Stimulated activated CD8-positive, alpha-beta memory T cell treated with anti-CD3 and anti-CD28 coated beads, Interleukin-12 subunit alpha, Interleukin-12 subunit beta, amount 100 ng/mL, for 1 hour (primary cell): Measurements from ENCODE around the gene PPP2R2C.

Source experiments
- DNase-seq: peaks from one replicate; pipeline ENCODE4 v3.0.0-alpha.2; 2020; ENCODE audit warnings: low read depth

Gene PPP2R2C

DNA sequence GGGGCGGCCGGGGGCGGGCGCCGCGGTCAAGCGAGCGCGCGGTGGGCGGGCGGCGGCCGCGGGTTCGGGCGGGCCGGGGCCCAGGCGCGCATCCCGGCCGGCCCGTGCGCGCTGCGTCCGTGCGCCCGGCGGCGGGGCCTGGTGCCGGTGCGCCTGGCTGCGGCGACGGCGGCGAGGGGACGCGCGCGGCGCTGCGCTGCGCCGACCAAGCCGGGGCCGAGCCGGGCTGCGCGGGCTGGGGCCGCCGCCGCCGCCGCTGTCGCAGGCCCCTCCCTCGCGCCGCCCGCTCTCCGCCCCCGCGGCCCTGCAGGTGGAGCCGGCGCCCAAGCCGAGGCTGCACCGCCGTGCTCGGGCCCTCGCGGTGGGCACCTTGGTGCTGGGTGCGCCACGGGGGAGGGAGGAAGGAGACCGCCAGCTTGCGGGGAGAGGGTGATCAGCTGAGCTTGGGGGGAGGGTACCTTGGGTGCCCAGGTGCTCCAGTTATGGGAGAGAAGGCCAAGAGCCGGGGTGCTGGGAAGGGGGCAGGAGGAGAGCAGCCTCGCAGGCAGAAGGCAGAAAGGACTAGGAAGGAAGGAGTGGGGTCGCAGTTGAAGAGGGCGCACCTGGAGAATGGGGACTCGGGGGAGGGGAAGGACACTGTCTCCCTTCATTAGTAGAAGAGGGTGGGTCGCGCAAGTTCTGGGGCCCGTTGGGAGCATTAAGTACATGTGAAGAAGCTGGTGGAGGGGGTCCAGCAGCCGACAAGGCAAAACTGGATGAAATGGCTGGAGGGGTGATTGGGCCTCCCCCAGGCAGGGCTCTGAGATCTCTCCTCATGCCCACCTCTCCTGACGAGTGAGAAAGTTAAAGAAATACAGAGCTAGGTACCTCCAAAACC lies at the start of gene PPP2R2C:
PPP2R2C (minus strand) TSS at position 228 of the 877 bp plus-strand sequence. CDS start 385 bp downstream, outside the sequence.
- DNase-seq, result no peak

DNA sequence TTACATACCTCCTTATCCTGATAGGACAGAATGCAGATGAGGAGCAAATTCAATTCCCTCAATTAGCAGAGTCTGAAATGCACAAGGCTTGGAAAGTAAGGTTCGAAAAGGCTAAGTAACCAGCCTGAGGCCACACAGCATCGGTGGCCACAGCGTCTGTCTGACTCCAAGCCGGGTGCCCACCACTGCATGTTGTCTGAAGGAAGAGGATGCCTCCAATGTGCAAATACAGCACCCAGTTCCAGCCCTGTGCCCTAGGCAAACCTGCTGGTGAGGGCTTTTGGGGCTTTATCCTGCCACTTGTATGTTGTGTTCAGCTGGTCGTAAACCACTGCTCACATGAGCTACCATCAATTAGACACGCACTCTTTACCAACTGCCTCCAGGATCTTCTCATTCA lies 48.6 kb upstream of the PPP2R2C start:
- DNase-seq, result no peak

DNA sequence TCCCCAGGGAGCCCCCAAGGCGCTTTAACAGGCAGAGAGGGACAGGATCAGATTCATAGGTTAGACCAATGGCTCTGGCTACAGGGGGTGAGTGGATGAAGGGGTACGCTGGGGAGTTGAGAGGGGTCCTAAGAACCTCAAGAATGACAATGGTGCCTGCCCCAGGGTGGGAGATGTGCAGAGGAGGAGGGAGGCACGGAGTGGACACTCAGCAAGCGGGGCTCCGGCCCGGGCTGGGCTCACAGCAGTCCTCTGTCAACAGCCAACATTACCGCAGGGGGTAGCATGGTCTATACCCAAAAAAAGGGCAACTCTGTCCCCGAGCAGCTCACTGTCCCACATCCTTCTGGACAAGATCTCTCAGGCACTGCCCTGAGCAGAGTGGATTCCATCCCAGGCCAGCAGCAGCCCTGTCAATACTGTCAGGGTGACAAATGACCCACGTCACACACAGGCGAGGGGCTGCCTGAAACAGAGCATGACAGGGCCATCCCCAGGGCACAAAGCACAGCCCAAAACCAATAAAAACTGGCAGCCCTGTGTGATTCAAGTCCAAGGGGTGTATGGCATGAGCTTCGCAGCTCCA lies 47.7 kb upstream of the PPP2R2C start:
- no peak for DNase-seq

DNA sequence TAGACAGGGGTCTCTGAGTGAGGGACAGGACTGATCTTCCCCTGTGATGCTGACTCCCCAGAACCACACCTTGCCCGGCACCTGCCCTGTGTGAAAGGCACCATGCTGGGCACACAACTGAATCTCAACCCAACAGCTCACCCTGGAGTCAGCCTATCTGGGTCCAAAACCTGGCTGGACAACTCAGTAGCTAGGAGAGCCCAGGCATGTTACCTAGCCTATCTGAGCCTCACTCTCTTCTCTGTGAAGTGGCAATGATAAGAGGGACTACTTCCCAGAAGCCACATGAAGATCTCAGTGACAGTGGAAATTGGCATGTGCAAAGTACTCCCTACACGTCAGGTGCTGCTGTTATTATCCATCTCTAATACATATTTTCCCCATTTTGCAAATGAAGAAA lies 44.8 kb upstream of the PPP2R2C start:
- DNase-seq, result no peak

DNA sequence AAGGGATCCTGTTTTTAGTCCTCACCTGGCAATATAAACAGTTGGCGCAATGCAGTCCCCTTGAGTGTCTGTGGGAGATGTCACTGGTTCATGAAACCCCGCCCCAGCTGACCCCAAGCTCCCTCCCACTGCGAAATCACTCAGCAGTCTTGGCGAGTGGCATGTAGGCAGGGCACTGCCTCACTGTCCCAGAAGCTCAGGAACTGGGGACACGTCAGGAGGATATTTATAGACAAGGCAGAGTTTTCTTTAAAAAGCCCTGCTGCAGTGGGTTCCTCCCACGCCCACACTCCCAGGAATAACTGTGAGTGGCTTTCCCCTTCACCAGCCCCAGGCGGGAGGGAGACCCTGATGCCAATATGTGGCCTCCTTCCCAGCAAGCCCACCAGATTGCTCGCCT lies 44.3 kb upstream of the PPP2R2C start:
- DNase-seq, result no peak

DNA sequence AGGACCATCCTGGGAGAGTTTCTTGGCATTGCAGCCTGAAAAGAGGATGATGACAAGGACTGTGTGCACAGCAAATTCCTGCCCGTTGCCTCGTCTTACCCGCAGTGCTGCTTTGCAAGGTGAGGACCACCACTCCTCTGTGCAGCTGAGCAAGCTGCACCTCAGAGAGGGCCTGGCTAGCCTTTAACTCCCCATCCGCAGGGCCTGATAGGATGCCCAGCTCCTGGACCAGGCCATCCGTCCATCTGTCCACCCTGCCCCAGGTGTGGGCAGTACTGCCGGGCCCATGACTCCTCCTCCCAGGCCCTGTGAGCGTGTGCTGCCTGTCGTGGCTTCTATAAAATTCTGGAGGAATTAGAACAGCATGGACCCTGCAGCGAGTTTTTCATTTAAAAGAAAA lies 43.9 kb upstream of the PPP2R2C start:
- DNase-seq, result no peak

DNA sequence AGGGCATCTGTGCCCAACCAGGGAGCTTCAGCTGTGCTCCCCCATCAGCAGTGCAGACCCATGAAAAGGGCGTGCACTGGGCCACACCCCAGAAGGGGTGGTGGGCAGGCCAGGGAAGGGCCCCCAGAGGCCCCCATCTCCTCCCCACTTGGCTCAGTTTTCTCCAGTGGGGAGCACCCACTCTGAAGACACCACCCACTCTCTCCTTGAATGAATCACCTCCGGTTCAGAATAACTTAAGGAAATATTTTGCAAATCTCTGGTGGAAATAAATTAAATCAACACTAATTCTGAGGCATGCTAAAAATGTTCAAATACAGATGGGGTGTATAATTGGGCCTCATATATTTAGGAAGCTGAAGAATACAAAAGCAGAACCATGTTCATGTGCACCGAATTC lies 41.3 kb upstream of the PPP2R2C start:
- no peak for DNase-seq

DNA sequence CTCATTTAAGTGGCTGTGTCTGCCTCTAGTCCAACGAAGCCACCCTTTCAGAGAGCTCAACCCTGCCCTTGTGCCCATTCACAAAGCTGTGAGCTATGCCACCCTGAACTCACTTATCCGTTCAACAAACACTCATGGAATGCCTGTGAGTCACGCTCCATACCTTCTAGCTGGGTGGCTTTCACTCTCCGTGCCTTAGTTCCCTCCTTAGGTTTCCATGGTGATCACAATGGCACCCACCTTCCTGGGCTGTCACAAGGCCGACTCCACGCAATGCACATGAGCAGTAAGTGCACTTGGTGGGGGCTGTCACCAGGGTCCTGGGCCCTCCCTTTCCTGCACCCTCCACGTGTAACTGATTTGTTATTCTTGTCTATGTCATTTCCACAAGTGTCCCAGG lies 37.2 kb upstream of the PPP2R2C start:
- no peak for DNase-seq

DNA sequence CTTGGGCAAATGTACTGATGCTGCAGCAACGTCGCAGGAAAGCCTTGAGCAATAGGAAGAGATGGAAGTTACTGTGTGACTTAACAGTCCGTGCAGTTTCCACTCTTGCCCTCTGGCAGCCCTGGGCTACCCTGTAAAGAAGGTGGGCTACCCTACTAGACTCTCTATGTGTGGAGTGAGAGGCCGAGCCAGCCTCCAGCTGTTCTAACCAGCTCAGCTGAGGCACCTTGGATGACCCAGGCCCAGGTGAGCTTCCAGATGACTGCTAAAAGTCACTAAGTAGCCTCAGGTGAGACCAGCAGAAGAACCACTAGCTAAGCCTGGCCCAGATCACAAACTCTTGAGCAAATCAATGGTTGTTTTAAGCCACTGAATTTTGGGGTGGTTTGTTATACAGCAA lies 34.9 kb upstream of the PPP2R2C start:
- no peak for DNase-seq

DNA sequence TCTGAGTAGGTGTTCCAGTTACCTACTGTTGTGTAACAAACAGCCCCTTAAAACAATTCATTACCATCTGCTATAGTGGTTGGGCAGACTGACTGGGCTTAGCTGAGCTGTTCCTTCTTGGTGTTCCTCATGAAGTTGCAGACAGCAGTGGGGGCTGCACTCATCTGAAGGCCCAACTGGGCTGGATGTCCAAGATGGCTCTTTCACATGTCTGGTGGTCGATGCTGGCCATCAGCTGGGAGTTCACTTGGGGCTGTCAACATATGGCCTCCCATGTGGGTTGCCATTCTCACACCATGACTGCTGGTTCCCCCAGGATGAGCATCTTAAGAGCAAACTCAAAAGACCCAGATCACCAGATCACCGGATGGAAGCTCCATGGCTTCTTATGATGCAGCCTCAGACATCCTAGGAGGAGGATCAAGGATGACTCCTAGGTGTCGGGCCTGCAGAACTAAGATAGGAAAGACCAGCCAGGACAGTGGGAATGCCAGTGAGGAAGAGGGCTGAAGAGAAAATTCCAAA lies 34.3 kb upstream of the PPP2R2C start:
- DNase-seq, result no peak

DNA sequence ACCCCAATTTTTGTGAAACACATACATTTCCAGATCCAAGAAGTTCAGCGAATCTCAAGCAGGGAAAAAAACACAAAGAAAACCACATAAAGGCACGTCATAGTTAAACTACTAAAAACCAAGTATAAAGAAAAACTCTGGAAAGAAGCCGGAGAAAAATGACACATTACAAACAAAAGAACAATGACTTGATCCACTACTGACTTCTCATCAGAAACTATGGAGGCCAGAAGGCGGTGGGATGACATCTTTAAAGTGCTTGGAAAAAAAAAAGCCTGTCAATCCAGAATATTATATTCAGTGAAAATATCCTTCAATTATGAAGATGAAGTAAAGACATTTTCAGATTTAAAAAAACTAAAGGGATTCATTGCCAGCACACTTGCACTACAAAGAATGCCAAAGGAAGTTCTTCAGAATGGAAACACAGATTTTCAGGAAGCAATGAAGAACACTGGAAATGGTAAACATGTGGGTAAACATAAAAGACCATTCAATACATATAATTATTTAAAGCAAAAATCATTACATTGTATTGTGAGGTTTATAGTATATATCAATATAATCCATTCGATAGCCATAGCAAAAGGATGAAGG lies 32.6 kb upstream of the PPP2R2C start:
- DNase-seq, result no peak

DNA sequence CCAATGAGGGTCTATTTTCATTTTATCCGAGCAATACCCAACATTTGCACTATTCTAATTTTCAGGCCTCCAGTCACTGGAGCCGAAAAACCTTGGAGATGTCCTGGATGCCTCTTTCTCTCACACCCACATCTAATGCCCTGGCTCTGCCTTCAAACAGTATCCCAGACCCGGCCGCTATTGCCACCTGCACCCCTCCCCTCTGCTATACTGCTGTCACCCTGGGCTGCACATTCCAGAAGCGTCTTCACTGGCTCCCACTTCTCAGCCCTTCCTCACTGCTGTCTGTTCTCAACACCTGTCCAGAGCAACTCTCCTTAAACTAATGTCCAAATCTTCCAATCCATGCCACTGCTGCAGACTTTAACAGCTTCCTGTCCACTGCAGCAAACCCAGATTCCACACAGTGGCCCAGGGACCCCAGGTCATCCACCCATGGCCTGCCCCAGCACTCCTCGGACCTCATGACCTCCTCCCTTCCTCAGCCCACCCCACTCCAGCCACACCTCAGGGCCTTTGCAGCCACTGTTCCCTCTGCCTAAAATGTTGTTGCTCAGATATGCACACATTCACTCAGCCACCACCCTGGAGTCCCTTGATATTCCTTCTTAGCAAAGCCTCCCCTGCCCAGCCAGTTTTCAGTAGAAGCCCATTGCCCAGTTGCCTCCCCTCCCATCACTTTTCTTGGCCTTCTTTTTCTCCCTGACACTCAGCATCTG lies 30.5 kb upstream of the PPP2R2C start:
- DNase-seq, result no peak

DNA sequence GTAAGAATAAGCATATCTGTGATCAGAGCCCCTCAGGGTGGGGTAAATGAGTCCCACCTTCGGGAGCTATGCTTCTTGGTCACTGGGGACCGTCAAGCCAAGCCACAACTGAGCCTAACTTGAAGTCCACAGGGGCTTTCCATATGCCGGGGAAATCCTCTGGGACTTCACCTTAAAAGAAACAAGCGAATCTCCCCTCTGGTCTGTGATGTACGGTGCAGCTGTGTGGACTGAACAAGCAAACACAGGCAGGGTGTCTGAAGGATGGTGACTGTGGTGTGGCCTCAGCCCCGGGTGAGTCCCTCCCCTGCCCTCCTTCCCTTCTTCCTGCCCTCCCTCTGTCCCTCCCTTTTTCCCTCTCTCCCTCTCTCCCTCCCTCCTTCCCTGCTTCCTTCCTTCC lies 29.7 kb upstream of the PPP2R2C start:
- no peak for DNase-seq

DNA sequence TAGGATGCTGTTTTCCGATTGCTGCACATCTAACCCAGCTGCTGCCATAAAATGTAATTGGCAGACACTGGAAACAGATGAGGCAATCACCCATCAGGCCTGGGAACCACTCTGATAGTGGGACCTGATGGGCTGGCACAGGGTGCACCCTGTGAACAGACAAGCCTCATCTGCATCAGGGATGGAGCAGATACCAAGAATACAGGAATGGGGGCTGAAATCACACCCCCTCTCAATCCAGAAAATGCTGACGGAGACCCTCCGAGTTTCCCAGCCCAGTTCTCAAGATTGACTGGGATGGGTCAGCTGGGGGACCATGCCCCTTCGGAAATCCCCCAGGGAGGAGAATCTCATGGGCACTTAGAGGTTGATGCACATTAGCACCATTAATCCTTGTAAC lies 28.8 kb upstream of the PPP2R2C start:
- no peak for DNase-seq

DNA sequence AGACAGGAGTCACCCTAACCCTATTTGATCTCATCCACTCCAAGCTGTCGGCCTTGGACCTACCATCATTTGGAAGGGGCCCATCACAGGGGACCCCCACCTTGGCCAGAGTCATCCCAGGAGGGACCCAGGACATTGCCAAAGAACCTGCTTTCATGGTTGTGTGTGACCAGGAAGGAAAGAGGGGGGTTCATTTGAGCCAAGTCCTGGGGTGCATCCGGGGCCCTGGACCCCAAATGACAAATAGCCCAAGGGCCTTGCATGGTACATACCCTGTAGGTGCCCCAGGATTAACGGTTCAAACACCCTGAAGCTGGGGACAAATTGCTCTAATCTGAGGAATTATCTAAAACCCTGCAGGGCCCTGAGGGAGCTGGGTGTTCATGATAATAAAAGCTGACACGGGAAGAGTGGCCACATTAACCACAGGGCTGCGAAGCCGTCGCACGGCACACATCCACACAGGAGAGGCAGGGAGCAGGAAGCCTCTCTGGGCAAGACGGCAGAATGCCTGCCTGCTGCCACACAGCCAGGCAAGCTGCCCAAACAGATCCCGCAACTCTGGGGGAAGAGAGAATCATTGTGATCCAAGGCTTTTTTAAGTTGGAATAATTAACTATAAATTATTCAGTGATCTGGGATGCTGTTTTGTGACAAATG lies 28.2 kb upstream of the PPP2R2C start:
- no peak for DNase-seq

DNA sequence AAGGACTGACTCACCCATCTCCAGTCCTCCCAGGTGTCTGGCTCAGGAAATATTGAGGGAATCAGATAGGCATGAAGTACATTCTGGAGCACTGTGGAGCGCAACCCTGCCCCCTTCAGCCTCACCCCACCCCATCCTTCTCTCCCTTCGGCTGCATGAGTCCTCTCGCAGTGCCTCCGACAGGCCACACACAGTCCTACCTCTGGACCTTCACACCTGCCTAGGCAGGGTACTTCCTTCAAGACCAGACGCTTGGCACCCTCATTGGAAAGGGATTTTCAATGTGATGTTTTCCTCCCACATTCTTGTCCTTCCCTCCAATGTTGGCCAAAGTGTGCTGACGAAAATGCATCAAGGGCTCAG lies 26.8 kb upstream of the PPP2R2C start:
- no peak for DNase-seq

DNA sequence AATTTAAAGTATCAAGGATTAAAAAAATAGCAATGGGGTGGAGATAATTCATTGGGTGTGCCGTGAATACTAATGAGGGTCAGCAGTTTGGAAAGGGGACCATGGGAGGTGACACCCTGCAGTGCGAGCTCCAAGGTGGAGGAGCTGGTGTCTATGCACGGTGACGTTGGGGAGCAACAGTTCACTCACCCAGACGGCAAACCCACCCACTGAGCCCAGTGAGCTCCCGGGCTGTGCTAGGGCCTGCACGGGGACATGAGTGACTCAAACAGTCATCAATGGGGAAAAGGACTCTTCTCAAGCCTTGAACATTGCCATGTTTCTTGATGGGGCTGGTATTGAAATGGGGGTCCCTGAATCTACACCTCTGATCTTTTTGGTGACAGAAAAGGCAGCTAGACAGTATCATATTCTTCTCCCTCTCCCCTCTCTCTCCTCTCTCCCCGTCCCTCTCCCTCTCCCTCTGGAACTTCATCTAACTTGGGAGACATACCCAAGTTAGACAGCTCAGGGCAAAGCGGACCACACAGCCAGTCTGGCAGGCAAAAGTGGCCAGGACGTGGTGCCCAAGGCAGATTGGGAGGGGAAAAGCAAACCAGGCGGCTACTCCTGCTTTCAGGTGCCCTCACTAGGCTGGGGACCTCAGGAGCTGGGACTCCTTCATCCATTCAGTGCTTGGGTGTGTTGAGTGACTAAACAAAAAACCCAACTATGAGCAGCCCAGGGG lies 26.3 kb upstream of the PPP2R2C start:
- no peak for DNase-seq

DNA sequence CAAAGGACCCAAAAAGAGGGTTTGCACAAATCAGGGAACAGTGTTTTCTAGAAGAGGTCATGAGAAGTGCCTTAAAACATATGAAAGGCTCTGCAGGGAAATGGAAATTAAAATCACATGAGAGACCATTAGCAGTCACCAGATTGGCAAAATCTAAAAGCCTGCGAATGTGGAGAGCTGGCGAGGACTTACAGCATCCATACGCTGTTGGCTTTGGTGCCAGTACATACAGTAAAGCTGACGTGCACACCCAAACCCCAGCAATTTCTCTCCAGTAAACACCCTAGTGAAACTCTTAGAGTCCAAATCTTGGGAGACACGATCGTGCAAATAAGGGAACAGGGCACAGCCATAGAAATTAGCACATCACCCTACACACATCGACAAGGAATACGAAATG lies 25.4 kb upstream of the PPP2R2C start:
- DNase-seq, result no peak

DNA sequence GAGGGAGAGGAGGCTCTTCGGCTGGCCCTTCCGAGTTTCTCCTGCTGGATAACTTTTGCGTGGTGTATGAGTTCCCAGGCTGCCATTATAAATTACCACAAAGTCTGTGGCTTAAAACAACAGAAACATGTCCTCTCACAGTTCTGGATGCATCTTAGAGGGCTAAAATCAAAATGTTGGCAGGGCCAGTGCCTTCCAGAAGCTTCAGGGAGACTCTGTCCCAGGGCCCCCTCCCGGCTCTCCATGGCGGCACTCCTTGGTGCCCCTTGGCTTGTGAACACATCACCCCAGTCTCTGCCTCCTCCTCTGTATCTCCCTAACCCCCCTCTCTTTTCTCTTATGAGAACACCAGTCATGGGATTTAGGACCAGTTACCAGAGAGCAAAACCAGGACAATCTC lies 23.3 kb upstream of the PPP2R2C start:
- DNase-seq, result no peak

DNA sequence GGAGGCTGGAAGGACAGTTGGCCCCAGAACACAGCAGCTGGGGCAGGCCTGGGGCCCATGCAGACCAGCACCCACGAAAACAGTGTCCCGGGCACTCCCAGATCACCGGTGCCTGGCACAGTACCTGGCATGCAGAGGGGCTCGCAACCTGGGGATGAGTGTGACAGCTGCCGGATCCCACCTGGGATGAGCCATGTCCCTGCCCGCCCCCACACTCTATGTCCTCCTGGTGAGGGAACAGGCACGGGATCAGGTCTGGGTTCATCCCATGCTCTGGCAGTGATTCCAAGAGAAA lies 22.8 kb upstream of the PPP2R2C start:
- no peak for DNase-seq

DNA sequence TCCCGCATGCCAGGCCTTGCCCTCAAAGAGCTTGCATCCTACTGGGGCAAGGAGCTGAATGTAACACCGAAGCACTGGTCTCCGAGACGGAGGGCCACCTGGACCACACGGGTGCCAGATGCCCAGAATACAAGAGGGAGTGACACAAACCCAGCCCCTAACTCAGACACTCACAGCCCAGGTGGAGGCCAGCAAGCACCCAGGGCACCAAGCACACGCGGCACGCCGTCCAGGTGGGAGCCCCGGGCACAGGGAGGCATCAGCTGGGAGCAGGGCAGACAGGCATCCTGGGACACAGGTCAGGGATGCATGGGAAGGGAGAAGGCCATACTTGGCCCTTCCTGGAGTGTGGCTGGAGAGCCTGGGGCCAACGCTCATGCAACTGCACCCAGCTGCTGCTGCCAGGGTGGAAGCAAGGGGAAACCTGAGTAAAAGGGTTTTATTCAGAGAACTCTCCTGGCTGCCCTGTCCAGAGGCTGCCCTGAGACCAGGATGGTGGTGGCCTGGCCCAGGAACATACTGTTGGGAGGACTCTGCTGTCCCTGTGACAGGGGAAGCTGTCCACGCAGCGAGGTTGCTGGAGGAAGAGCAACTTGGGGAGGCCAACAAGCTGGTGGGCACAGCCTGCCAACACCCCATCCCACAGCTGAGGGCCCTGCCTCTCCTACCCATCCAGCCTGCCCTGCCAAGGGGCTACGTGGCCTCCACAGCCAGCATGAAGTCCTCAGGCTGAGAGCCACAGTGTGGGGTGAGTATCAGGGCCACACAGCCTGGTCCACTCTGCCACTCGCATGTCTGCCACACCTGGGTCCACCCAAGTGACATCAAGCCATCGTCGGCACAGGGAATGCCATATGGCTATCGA lies 22.2 kb upstream of the PPP2R2C start:
- DNase-seq, result no peak
